ENCODE data around the gene BCL10. TPM values are rescaled to one million over a fixed set of nuclear protein-coding genes. Genes with fewer than 3 reads are reported as not detected.
A peak's percentile ranks its signal among the peaks of the same experiment; 100 is the strongest.

BCL10 gene
- total RNA-seq, 2 donors from 2014 or later: 13.8 to 27.8 TPM

DNA sequence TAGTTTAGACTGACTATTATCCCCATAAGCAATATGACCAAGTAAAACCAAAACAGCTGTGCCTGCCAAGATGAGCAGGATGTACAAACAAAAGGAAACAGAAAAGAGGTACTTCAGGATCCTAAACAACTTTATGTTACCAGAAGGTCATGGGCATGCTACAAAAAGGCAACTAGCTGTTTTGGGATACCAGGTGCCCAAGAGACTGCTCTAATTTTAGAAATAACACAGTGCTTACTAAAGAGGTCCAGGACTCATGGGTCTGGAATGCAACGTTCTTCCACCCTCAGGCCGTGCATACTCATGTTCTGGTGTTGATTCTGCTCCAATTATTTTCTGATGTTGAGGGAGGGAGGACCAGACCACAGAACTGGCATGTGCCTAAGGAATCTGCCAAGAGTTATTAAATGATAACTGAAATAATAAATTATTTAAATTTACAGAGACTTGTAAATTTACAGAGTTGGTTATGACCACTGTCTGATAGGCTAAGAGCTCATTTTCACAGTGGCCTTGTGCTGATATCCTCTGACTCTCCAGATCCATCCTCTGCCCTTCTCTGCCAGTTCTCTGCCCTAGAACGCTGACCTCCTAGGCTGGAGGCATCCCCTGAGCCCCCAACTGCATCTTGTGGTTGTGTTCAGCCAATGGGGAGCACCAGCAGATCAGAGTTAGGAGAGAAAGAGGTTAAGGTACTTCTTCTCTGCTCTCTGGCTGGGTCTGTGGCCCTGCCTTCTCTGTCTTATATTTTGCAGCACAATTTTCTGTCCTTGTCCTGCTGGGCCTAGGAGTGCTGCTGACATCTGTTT lies 37.7 kb upstream of the BCL10 start:
- Mint-ChIP-seq H3K27me3 (peaks cover 55 to 83% of the 10 kb centered on the region in 2 donors), H3K4me3 (no peak overlapping the region), H3K4me1 (ENCODE audit: low read depth in 2 of 2) (no peaks in the 10 kb centered on the region), H3K27ac (no peak overlapping the region), H3K36me3 (no peaks in the 10 kb centered on the region), H3K9me3 (no peaks in the 10 kb centered on the region)
- no peak for ATAC-seq
- DNase-seq (ENCODE audit: low spot score): no peak

DNA sequence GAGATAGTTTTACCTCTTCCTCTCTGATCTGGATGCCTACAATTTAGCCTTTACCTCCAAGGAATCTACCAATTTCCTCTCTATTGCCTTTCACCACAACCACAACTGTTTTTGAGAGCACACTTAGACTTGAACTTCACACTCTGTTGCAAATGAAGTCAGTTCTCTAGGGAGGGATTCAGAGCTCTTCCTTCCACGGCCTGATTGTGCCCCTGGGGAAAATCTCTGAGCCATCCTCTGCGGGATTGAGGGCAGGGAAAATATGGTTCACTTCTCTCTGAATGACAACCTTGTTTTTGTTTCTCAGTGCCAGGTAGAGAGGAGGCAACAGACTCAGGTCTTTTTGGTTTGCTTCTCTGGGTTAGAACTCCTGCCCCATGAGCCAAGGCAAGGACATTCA lies 35.4 kb upstream of the BCL10 start:
- Mint-ChIP-seq H3K9me3 (no peaks in the 10 kb centered on the region), H3K36me3 (no peaks in the 10 kb centered on the region), H3K4me1 (ENCODE audit: low read depth in 2 of 2) (peaks cover 2 to 4% of the 10 kb centered on the region in 2 donors), H3K27ac (no peak overlapping the region), H3K4me3 (no peak overlapping the region), H3K27me3 (peaks cover 65 to 76% of the 10 kb centered on the region in 2 donors)
- ATAC-seq (no peak), DNase-seq (ENCODE audit: low spot score) (no peak)

DNA sequence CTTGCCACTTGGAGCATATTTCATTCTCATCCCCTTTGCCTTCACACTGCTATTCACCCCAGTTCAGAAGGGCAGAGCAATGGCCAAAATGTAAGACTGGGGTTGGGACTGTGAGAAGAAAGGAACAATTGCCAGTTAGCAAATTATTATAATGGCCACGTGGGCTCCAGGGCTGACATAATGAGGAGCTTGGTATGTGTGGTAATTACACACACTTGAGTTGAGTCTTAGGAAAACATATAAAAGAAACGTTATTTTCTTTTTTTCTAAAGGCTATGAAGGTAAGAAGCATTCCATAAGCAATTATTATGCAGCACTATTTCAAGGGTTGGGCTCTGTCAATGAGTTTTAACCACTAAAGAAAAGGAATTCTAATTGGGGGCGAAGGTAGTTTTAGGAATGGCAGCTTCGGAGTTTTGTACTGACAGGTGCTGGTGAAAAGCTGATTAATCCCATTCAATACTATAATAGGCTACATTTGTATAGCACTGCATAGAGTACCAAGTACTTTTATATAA lies 32.5 kb upstream of the BCL10 start:
- Mint-ChIP-seq H3K4me3 (no peak overlapping the region), H3K27me3 (peaks cover 64 to 68% of the 10 kb centered on the region in 2 donors), H3K9me3 (no peaks in the 10 kb centered on the region), H3K27ac (no peak overlapping the region), H3K4me1 (ENCODE audit: low read depth in 2 of 2) (peaks cover 2 to 4% of the 10 kb centered on the region in 2 donors), H3K36me3 (no peaks in the 10 kb centered on the region)
- no peak for ATAC-seq
- no peak for DNase-seq (ENCODE audit: low spot score)

DNA sequence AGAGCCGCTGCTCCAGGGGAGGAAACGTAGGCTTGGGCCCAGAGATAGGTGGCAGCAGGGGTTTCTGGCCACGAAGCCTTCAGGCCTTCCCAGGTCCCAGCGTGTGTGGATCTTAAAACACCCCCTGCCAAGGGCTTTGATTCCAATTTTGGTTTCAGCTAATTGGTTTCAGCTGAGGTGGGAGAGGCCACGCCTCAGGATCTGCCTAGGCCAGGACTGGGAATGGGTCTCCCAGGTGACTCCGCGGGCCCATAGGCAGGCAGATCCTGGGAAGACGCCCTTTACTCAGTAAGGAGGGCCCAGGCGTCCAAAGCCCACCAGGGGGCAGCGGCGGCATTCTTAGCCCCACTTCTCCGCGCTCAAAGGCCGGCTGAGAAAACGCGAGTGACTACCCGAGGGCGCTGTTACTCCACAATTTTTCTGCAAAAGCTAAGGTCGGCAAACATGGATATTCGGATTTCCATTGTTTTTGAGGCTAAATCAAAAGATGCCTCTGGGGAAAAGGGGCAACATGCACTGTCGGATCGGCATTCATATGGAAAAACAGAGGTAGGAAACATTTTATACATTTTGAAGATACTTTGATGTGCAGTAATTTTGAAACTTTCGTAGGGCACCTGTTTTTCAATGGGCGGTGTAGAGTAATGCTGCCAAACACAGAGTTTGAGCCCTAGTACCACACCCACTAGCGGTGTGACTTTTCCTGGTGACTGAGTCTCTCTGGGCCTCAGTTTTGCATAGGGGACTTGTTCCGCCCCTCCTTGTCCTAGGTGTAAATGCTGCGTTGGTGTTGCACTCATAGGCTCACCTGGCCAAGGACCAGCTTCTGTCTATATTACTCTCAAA lies 31.8 kb upstream of the BCL10 start:
- DNase-seq (ENCODE audit: low spot score) (no peak), ATAC-seq (peak; percentile 59 to 77)
- no peaks in the 10 kb centered on the region for H3K9me3 Mint-ChIP-seq
- H3K27ac Mint-ChIP-seq: no peak overlapping the region
- no peak overlapping the region for H3K4me3 Mint-ChIP-seq
- H3K36me3 Mint-ChIP-seq: no peaks in the 10 kb centered on the region
- H3K4me1 Mint-ChIP-seq (ENCODE audit: low read depth in 2 of 2): peaks cover 2 to 4% of the 10 kb centered on the region in 2 donors
- H3K27me3 Mint-ChIP-seq: peaks cover 59 to 69% of the 10 kb centered on the region in 2 donors

DNA sequence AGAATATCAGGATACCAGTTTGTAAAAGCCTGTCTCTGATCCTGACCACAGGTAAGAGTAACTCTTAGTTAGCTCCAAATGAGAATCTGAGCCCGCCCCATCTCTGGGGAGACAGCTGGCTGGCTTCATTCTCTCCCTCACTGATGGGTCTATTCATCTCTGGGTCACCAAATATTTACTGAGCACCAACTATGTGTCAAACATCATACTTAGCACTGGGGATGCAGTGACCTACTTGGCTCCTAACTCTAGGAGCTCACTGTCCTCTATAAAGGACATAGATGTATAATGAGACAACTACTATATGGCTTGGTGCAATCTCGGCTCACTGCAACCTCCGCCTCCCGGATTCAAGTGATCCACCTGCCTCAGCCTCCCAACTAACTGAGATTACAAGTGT lies 29.8 kb upstream of the BCL10 start:
- Mint-ChIP-seq H3K4me1 (ENCODE audit: low read depth in 2 of 2) (peaks cover 2 to 4% of the 10 kb centered on the region in 2 donors), H3K27ac (no peak overlapping the region), H3K36me3 (no peaks in the 10 kb centered on the region), H3K9me3 (no peaks in the 10 kb centered on the region), H3K4me3 (no peak overlapping the region), H3K27me3 (peaks cover 64 to 74% of the 10 kb centered on the region in 2 donors)
- no peak for DNase-seq (ENCODE audit: low spot score)
- ATAC-seq: no peak

DNA sequence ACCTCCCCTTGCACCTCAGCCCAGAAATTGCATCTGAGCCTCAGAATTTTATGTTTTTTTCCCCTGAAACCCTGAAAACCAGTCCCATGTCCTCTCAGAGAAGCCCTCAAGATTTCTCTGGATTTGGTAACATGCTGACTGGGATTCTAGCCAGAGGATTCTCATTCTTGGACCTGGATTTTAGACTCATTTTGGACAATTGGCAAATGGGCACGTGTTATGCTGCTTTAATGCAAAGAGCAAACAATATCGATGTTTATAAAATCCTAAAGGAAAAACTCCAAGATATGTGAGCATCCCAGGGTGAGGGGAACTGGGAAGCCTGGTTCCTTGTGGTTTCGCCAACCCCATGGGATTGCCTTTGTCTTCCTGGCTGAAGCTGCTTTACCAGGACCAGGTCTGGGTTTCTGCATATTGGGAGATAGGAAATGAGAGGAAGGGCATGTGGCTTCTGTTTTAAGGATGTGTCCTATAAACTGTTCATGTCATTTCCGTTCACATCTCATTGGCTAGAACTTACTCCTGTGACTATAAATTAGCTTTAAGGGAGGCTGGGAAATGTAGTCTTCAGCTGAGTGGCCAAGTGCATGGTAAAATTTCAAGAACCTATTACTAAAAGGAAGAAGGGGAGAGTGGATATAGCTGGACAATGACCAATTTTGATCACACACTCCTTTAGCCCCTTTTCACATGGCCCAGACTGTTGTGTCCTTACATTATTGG lies 27.2 kb upstream of the BCL10 start:
- Mint-ChIP-seq H3K36me3 (no peaks in the 10 kb centered on the region), H3K4me3 (no peak overlapping the region), H3K27ac (no peak overlapping the region), H3K9me3 (no peaks in the 10 kb centered on the region), H3K27me3 (peaks cover 51 to 68% of the 10 kb centered on the region in 2 donors), H3K4me1 (ENCODE audit: low read depth in 2 of 2) (peaks cover 11 to 12% of the 10 kb centered on the region in 2 donors)
- no peak for DNase-seq (ENCODE audit: low spot score)
- no peak for ATAC-seq

DNA sequence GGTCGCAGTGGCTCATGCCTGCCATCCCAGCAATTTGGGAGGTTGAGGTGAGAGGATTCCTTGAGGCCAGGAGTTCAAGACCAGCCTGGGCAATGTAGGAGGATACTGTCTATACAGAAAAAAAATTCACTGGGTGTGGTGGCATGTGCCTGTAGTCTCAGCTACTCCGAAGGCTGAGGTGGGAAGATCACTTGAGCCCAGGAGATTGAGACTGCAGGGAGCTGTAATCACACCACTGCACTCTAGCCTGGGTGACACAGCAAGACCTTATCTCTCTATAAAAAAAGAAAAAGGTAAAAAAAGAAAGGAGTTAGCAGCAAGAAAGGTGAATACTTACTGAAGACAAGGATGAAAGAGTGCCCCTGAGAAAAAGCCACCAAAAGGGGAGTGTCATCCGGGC lies 23.7 kb upstream of the BCL10 start:
- peaks cover 26 to 29% of the 10 kb centered on the region in 2 donors for H3K4me1 Mint-ChIP-seq (ENCODE audit: low read depth in 2 of 2)
- H3K36me3 Mint-ChIP-seq: no peaks in the 10 kb centered on the region
- H3K27ac Mint-ChIP-seq: no peak overlapping the region
- H3K4me3 Mint-ChIP-seq: no peak overlapping the region
- no peak for DNase-seq (ENCODE audit: low spot score)
- no peak for ATAC-seq
- no peaks in the 10 kb centered on the region for H3K9me3 Mint-ChIP-seq
- peaks cover 35 to 56% of the 10 kb centered on the region in 2 donors for H3K27me3 Mint-ChIP-seq

DNA sequence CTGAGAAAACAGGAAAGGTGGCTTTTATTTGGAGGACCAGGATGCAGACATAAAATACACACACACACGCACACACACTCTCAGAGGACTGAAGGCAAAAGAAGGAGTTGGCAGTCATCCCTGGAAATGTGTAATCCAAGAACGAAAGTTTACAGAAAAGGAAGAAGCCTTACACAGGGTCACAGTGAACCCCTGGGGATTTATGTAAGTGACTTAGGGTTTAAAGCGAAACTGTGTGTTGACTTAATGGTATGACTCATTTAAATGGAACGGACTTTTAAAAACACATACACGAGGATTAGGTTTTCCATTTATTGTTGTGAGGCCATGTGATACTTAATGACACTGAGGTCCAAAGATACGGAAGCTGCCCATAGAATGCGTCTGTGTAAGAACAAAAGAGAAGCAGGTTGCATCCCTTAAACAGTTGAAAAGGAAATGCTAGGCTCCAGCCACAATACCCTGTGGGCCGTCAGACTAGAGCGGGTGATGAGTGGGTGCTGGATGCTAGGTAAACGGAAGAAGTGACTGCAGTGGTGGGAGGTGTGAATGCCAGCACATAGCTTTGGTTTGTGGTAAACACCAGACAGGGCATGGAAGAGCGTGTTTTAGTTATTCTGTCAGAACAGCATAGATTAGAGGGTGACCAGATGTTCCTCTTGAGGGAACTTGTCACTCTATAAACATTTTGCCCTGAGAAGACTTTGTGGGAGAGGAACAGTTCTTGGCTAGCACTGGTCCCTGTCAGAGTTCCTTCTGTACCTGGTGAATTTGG lies 21.6 kb upstream of the BCL10 start:
- DNase-seq (ENCODE audit: low spot score) (peak; percentile 85), ATAC-seq (peak; percentile 99)
- Mint-ChIP-seq H3K4me1 (ENCODE audit: low read depth in 2 of 2) (peaks cover 26 to 29% of the 10 kb centered on the region in 2 donors), H3K9me3 (no peaks in the 10 kb centered on the region), H3K27me3 (peaks cover 41 to 48% of the 10 kb centered on the region in 2 donors), H3K36me3 (no peaks in the 10 kb centered on the region), H3K27ac (peak overlapping the region; percentile 53 to 59), H3K4me3 (peak overlapping the region; percentile 69)

DNA sequence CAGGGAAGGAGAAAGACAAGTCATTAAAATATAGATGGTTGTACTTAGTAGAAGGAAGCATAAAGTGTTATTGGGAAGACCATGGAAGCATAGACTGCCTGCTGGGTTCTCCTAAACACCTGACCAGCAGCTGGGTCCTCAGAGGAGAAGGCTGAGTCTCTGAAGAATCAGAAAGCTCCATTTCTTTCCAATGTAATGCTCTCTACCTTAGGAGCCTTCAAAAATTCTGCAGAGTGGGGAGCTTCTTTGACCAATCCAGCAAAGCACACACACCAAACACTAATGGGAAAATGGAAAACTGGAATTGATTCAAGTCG lies 21.1 kb upstream of the BCL10 start:
- Mint-ChIP-seq H3K4me1 (ENCODE audit: low read depth in 2 of 2) (peaks cover 26 to 29% of the 10 kb centered on the region in 2 donors), H3K36me3 (no peaks in the 10 kb centered on the region), H3K27ac (peak overlapping the region; percentile 53 to 59), H3K4me3 (peak overlapping the region; percentile 69), H3K27me3 (peaks cover 42 to 46% of the 10 kb centered on the region in 2 donors), H3K9me3 (no peaks in the 10 kb centered on the region)
- ATAC-seq: no peak
- no peak for DNase-seq (ENCODE audit: low spot score)

DNA sequence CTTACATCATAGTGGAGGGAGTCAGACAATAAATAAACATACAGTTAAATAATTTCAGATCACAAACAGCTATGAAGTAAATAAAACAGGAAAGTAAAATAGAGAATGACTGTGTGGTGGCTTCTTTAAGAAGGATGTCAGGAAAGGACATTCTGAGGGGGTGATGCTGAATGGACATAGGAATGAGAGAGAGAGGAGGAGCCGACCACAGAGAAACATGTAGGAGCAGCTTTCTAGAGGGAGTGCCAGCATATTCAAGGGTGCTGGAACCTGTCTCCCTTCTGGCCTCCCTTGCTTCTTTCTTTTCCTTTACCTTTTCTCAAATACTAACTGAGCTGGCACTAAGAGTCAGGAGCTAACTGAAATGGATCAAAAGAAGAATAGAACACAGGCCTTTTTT lies 20.5 kb upstream of the BCL10 start:
- no peaks in the 10 kb centered on the region for H3K36me3 Mint-ChIP-seq

DNA sequence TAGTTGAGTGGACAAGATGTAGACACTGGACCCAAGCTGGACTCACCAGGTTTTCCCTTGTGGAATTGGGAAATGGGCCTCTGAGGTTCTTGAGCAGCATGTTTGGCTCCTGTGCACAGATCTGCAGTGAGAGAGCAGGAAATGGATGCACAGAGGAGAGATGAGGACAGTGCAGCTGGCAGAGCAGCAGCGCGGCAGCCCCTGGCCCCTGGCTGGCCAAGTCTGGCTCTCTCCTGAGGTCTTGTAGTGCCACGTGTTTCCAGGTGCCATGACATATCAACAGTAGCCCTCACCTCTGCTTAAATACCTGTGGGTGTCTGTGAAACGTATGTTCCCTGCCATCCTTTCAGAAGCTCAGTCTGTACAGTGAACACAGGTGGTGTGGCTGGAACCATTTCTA lies 19.2 kb upstream of the BCL10 start:
- Mint-ChIP-seq H3K27me3 (peaks cover 40 to 45% of the 10 kb centered on the region in 2 donors), H3K4me1 (ENCODE audit: low read depth in 2 of 2) (peaks cover 26 to 29% of the 10 kb centered on the region in 2 donors), H3K9me3 (no peaks in the 10 kb centered on the region), H3K27ac (no peak overlapping the region), H3K36me3 (no peaks in the 10 kb centered on the region), H3K4me3 (no peak overlapping the region)
- DNase-seq (ENCODE audit: low spot score) (no peak), ATAC-seq (no peak)

More for the DNA sequence above, 20.5 kb upstream of the BCL10 start:
- H3K27me3 Mint-ChIP-seq: peaks cover 40 to 43% of the 10 kb centered on the region in 2 donors
- DNase-seq (ENCODE audit: low spot score) (no peak), ATAC-seq (no peak)
- H3K9me3 Mint-ChIP-seq: no peaks in the 10 kb centered on the region
- peaks cover 26 to 29% of the 10 kb centered on the region in 2 donors for H3K4me1 Mint-ChIP-seq (ENCODE audit: low read depth in 2 of 2)
- peak overlapping the region; percentile 69 for H3K4me3 Mint-ChIP-seq
- peak overlapping the region; percentile 36 to 59 for H3K27ac Mint-ChIP-seq

DNA sequence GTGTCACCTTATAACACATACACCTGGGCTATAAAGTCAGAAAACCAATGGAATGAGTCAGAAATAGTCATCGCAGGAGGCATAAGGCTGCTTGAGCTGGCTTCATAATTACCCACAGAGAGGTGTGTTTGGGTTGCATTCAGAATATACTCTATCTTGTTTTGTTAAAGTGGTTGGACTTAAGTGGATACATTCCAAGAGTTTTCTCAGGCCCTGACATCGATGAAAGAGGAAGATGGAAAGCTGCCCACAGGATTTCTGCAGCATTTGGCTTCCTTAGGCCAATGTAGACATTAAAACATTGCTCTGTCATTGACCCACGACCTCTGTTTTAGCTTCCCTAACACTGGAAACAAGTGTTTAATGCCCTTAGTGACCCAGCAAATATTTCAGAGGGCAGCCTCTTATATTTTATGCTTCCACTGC lies 18.6 kb upstream of the BCL10 start:
- DNase-seq (ENCODE audit: low spot score): no peak
- ATAC-seq: no peak
- H3K27me3 Mint-ChIP-seq: peaks cover 44 to 51% of the 10 kb centered on the region in 2 donors
- no peaks in the 10 kb centered on the region for H3K36me3 Mint-ChIP-seq
- H3K4me3 Mint-ChIP-seq: no peak overlapping the region
- H3K4me1 Mint-ChIP-seq (ENCODE audit: low read depth in 2 of 2): peaks cover 26 to 29% of the 10 kb centered on the region in 2 donors
- no peak overlapping the region for H3K27ac Mint-ChIP-seq
- H3K9me3 Mint-ChIP-seq: no peaks in the 10 kb centered on the region

DNA sequence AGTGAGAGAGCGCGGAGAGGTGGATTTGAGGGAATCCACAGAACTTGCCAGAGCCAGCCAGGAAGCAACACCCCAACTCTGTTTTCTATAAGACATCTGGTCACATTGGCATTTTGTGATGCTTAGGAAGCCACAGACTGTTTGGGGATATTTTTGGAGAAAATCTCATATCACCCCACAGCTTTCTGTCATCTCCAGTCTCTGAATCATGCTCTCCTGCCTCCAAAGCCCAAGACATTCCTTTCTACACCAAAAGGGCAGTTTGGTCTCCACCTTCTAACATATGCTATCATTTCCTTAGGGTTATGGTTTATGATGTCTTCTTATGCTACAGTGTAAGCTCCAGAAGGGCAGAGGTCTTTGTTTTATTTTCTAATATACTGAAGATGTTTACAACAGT lies 14.4 kb upstream of the BCL10 start:
- H3K9me3 Mint-ChIP-seq: no peaks in the 10 kb centered on the region
- peaks cover 42 to 43% of the 10 kb centered on the region in 2 donors for H3K27me3 Mint-ChIP-seq
- no peaks in the 10 kb centered on the region for H3K4me1 Mint-ChIP-seq (ENCODE audit: low read depth in 2 of 2)
- no peak overlapping the region for H3K27ac Mint-ChIP-seq
- no peak overlapping the region for H3K4me3 Mint-ChIP-seq
- H3K36me3 Mint-ChIP-seq: no peaks in the 10 kb centered on the region
- DNase-seq (ENCODE audit: low spot score) (no peak), ATAC-seq (no peak)

All from natural killer cell treated with Interleukin-12 subunit alpha and Interleukin-12 subunit beta and Interleukin-15 and Interleukin-18, amount 100 ng/mL, for 72 hours (primary cell).